ENCODE measurements around the gene UFSP2.

- TF ChIP-seq, protein P1, sequence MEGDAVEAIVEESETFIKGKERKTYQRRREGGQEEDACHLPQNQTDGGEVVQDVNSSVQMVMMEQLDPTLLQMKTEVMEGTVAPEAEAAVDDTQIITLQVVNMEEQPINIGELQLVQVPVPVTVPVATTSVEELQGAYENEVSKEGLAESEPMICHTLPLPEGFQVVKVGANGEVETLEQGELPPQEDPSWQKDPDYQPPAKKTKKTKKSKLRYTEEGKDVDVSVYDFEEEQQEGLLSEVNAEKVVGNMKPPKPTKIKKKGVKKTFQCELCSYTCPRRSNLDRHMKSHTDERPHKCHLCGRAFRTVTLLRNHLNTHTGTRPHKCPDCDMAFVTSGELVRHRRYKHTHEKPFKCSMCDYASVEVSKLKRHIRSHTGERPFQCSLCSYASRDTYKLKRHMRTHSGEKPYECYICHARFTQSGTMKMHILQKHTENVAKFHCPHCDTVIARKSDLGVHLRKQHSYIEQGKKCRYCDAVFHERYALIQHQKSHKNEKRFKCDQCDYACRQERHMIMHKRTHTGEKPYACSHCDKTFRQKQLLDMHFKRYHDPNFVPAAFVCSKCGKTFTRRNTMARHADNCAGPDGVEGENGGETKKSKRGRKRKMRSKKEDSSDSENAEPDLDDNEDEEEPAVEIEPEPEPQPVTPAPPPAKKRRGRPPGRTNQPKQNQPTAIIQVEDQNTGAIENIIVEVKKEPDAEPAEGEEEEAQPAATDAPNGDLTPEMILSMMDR (IDR thresholded peaks at IDR 0.05; ENCODE audit: low read depth, low read length, poor library complexity, severe bottlenecking) = no peak
- no peak for TF ChIP-seq EZH2phosphoT487 (IDR thresholded peaks at IDR 0.05; ENCODE audit: borderline replicate concordance, low read length)
Measured at GRCh38 chr4:185351691-185352090, 74.1 kb downstream of the UFSP2 start.
